Activated CD8-positive, alpha-beta memory T cell treated with anti-CD3 and anti-CD28 coated beads, Interleukin-2, amount 50 U/mL, for 1 hour (primary cell): ENCODE results near the gene RFX4.

ENCODE experiments used
- DNase-seq: peaks from one replicate; pipeline ENCODE4 v3.0.0-alpha.2; 2020; ENCODE audit errors: extremely low read depth

The RFX4 gene

GRCh38 chr12:106804668-106805067 is 221.9 kb downstream of the RFX4 start:
- no peak for DNase-seq
